H1 (cell line): ENCODE measurements around the gene STIM2.

Experiments
- EP300 ChIP-seq, 2 experiments: IDR thresholded peaks; 1 replicate in 1 of 2; 2 replicates in 1 of 2; pipeline ENCODE4 v1.6.1; 2011 to 2012; ENCODE audit warnings: low read depth in 2 of 2, low read length in 2 of 2, mild to moderate bottlenecking in 2 of 2, borderline replicate concordance in 1 of 2, inconsistent platforms in 1 of 2, moderate library complexity in 1 of 2
- HDAC2 ChIP-seq, 2 experiments: fragments of 300-600 bp in 1 of 2; sonication (generic) in 1 of 2; IDR thresholded peaks; 2 replicates each; pipeline ENCODE4 v1.6.1; 2011 to 2012; ENCODE audit warnings: low read depth in 2 of 2, low read length in 2 of 2, mild to moderate bottlenecking in 2 of 2, moderate library complexity in 2 of 2, borderline replicate concordance in 1 of 2, inconsistent platforms in 1 of 2
- JUND ChIP-seq: IDR thresholded peaks from 2 replicates; pipeline ENCODE4 v1.6.1; 2011; ENCODE audit warnings: mild to moderate bottlenecking, improper control_type of control experiment, low read length
- POLR2A ChIP-seq, 2 experiments: IDR thresholded peaks; 1 replicate in 1 of 2; 2 replicates in 1 of 2; pipeline ENCODE4 v1.6.1; 2011; ENCODE audit warnings: low read depth in 2 of 2, low read length in 2 of 2, mild to moderate bottlenecking in 2 of 2; ENCODE audit errors: control extremely low read depth in 1 of 2
- POLR2AphosphoS5 ChIP-seq: IDR thresholded peaks from 2 replicates; pipeline ENCODE4 v1.6.1; 2011; ENCODE audit warnings: low read depth, low read length
- RAD21 ChIP-seq, 2 experiments: IDR thresholded peaks in 1 of 2; conservative IDR thresholded peaks in 1 of 2; 2 replicates each; pipeline ENCODE4 v1.6.1; 2011; ENCODE audit warnings: low read depth in 2 of 2, low read length in 2 of 2, improper control_type of control experiment in 1 of 2, inconsistent platforms in 1 of 2, mild to moderate bottlenecking in 1 of 2, moderate library complexity in 1 of 2
- TAF1 ChIP-seq: IDR thresholded peaks from 2 replicates; pipeline ENCODE4 v1.6.1; 2011; ENCODE audit warnings: mild to moderate bottlenecking, low read depth, low read length
- TAF7 ChIP-seq: optimal IDR thresholded peaks from 2 replicates; pipeline ENCODE3; 2011; ENCODE audit warnings: low read depth, mild to moderate bottlenecking, inconsistent platforms, low read length, moderate library complexity, borderline replicate concordance
- YY1 ChIP-seq: IDR thresholded peaks from 2 replicates; pipeline ENCODE4 v1.6.1; 2011; ENCODE audit warnings: low read depth, mild to moderate bottlenecking, low read length
- ZNF274 ChIP-seq: IDR thresholded peaks from 2 replicates; pipeline ENCODE4 v1.7.0; 2012; ENCODE audit warnings: low read length, borderline replicate concordance; ENCODE audit errors: extremely low read depth
- TF ChIP-seq, protein P1 (sequence below): IDR thresholded peaks from 2 replicates; pipeline ENCODE4 v1.6.1; 2012; ENCODE audit warnings: inconsistent platforms
- TF ChIP-seq, protein P2 (sequence below): IDR thresholded peaks from 2 replicates; pipeline ENCODE4 v1.6.1; 2011; ENCODE audit warnings: low read depth, mild to moderate bottlenecking, low read length; ENCODE audit not compliant: insufficient read depth
- TF ChIP-seq, protein P3 (sequence below), 3 experiments: IDR thresholded peaks; 1 replicate in 2 of 3; 2 replicates in 1 of 3; pipeline versions ENCODE4 v1.5.1 to v1.6.1; 2011; ENCODE audit warnings: low read length in 3 of 3, mild to moderate bottlenecking in 3 of 3, inconsistent platforms in 2 of 3, low read depth in 1 of 3, moderate library complexity in 1 of 3; ENCODE audit not compliant: insufficient read depth in 1 of 3; ENCODE audit errors: control extremely low read depth in 1 of 3

DNA sequence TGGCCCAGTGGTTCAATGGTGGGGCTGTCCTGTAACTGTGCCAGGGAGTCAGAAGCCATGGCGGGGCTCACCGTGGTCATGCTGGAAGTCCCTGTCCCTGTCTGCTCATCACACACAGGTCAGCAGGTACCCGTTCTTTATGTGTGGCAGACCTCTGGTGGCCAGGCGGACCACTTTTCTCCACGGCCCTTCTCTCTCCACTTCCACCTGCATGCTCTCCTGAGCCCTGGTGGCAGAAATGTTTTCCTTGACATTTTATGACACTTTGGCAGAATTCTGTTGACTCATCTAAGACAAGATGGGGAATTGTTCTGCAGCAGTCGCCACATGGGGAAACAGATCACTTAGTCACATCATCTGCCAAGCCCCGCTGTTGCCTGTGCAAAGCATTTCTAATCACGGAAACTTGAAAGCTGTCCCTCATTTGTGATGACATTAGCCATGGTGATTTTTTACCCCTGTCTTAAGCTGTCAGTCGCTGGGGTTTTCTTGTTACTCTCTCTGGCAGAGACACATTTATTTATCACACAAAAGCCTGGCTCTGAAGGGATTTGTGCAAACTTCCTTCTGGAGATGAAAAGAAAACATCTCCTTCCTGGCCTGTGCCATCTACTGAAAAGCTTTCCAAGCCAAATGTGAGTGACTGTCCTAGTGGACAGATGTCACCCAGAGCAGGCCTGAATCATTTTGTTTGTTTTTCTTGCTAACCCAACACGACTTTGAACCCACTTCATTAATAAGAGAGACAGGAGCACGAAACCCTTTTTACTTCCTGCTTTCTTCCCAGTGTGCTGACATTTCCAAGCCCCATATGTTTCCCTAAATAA is 38.8 kb upstream of the STIM2 start:
- TF ChIP-seq HDAC2 (IDR thresholded peaks at IDR 0.05; ENCODE audit: borderline replicate concordance in 1 of 2, low read depth in 2 of 2, low read length in 2 of 2) (no peak), TAF7 (no peak), TAF1 (no peak), POLR2A (IDR thresholded peaks at IDR 0.05; ENCODE audit: control extremely low read depth in 1 of 2, low read depth in 2 of 2, low read length in 2 of 2) (no peak), POLR2AphosphoS5 (no peak), RAD21 (IDR thresholded peaks at IDR 0.05 in 1 of 2, conservative IDR thresholded peaks at IDR 0.05 in 1 of 2; ENCODE audit: low read depth in 2 of 2, low read length in 2 of 2) (no peak; a peak in 1 of 4 replicates), ZNF274 (no peak), JUND (no peak), YY1 (no peak), EP300 (IDR thresholded peaks at IDR 0.05; ENCODE audit: borderline replicate concordance in 1 of 2, low read depth in 2 of 2, low read length in 2 of 2) (no peak)
- TF ChIP-seq, protein P1, sequence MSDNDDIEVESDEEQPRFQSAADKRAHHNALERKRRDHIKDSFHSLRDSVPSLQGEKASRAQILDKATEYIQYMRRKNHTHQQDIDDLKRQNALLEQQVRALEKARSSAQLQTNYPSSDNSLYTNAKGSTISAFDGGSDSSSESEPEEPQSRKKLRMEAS, result no peak
- TF ChIP-seq, protein P2, sequence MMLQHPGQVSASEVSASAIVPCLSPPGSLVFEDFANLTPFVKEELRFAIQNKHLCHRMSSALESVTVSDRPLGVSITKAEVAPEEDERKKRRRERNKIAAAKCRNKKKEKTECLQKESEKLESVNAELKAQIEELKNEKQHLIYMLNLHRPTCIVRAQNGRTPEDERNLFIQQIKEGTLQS, result no peak
- TF ChIP-seq, protein P3, sequence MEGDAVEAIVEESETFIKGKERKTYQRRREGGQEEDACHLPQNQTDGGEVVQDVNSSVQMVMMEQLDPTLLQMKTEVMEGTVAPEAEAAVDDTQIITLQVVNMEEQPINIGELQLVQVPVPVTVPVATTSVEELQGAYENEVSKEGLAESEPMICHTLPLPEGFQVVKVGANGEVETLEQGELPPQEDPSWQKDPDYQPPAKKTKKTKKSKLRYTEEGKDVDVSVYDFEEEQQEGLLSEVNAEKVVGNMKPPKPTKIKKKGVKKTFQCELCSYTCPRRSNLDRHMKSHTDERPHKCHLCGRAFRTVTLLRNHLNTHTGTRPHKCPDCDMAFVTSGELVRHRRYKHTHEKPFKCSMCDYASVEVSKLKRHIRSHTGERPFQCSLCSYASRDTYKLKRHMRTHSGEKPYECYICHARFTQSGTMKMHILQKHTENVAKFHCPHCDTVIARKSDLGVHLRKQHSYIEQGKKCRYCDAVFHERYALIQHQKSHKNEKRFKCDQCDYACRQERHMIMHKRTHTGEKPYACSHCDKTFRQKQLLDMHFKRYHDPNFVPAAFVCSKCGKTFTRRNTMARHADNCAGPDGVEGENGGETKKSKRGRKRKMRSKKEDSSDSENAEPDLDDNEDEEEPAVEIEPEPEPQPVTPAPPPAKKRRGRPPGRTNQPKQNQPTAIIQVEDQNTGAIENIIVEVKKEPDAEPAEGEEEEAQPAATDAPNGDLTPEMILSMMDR (IDR thresholded peaks at IDR 0.05; ENCODE audit: control extremely low read depth in 1 of 3, insufficient read depth in 1 of 3, low read depth in 1 of 3, low read length in 3 of 3), result no peak
